Activated naive CD8-positive, alpha-beta T cell treated with anti-CD3 and anti-CD28 coated beads, Interleukin-2, amount 50 U/mL, for 24 hours (primary cell): Measurements from ENCODE around the gene PPP1R14D.

Experiments used
- ATAC-seq: fragments of 150-1000 bp; cut with Tn5 transposase; one replicate; pipeline ENCODE4 v1.10.0; 2021
- DNase-seq: peaks from one replicate; pipeline ENCODE4 v3.0.0; 2021
- H3K27ac Mint-ChIP-seq: one replicate; pipeline ENCODE4 v1.8.0; 2021; ENCODE audit warnings: mild to moderate bottlenecking, mixed read lengths
- H3K27me3 Mint-ChIP-seq: one replicate; pipeline ENCODE4 v1.8.0; 2021; ENCODE audit warnings: mixed read lengths
- H3K36me3 Mint-ChIP-seq: one replicate; pipeline ENCODE4 v1.8.0; 2021; ENCODE audit warnings: low read depth, mixed read lengths
- H3K4me1 Mint-ChIP-seq: one replicate; pipeline ENCODE4 v1.8.0; 2021; ENCODE audit warnings: mixed read lengths
- H3K4me3 Mint-ChIP-seq: one replicate; pipeline ENCODE4 v1.8.0; 2021; ENCODE audit warnings: mild to moderate bottlenecking, moderate library complexity, mixed read lengths
- H3K9me3 Mint-ChIP-seq: one replicate; pipeline ENCODE4 v1.8.0; 2021; ENCODE audit warnings: mixed read lengths

PPP1R14D gene

DNA sequence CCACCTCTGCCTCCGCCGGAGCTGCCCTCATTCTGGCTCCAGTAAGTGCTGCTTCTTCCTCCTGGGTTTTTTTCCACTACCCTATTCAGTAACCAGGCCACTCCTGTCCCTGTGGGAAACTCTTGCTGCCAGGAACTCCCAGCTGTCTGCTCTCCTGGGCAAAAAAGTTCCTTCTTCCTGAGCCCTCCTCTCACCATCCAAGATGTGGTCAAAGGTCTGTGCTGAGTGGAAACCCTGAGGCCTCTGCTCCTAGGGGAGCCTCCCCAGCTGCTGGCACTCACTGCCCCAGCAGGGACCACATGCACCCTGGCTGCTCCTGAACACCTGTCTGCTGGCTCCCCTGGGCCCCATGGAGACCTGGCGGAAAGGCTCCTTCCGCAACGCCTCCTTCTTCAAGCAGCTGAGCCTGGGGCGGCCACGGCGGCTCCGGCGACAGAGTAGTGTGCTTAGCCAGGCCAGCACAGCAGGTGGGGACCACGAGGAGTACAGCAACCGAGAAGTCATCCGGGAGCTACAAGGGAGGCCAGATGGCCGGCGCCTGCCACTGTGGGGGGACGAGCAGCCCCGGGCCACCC lies 58.3 kb downstream of the PPP1R14D start:
- Mint-ChIP-seq H3K4me3 (peak overlapping the region; percentile 57), H3K36me3 (peaks cover 4% of the 10 kb centered on the region), H3K9me3 (no peaks in the 10 kb centered on the region), H3K27ac (peak overlapping the region; percentile 91), H3K27me3 (no peaks in the 10 kb centered on the region), H3K4me1 (peaks cover 38% of the 10 kb centered on the region)
- ATAC-seq (no peak), DNase-seq (no peak)

GRCh38 chr15:40769274-40770146 lies 59.0 kb downstream of the PPP1R14D start, which contains the start of gene C15orf62:
Gene C15orf62, plus strand, starts transcription at chr15:40769980. Its CDS starts 516 bp downstream, at chr15:40770496.
- Mint-ChIP-seq H3K9me3 (no peaks in the 10 kb centered on the region), H3K27me3 (no peaks in the 10 kb centered on the region), H3K36me3 (peaks cover 2% of the 10 kb centered on the region), H3K4me3 (peak within 1 kb of the TSS; percentile 57), H3K27ac (peak within 1 kb of the TSS; percentile 91), H3K4me1 (peaks cover 45% of the 10 kb centered on the region)
- peak; percentile 76 for DNase-seq
- ATAC-seq, result peak; percentile 77

GRCh38 chr15:40768521-40769273 lies 59.8 kb downstream of the PPP1R14D start:
- H3K4me1 Mint-ChIP-seq, result peaks cover 48% of the 10 kb centered on the region
- DNase-seq (no peak), ATAC-seq (no peak)
- H3K36me3 Mint-ChIP-seq, result peaks cover 1% of the 10 kb centered on the region
- peak overlapping the region; percentile 37 for H3K4me3 Mint-ChIP-seq
- H3K27ac Mint-ChIP-seq, result peak overlapping the region; percentile 91
- H3K27me3 Mint-ChIP-seq, result no peaks in the 10 kb centered on the region
- no peaks in the 10 kb centered on the region for H3K9me3 Mint-ChIP-seq

DNA sequence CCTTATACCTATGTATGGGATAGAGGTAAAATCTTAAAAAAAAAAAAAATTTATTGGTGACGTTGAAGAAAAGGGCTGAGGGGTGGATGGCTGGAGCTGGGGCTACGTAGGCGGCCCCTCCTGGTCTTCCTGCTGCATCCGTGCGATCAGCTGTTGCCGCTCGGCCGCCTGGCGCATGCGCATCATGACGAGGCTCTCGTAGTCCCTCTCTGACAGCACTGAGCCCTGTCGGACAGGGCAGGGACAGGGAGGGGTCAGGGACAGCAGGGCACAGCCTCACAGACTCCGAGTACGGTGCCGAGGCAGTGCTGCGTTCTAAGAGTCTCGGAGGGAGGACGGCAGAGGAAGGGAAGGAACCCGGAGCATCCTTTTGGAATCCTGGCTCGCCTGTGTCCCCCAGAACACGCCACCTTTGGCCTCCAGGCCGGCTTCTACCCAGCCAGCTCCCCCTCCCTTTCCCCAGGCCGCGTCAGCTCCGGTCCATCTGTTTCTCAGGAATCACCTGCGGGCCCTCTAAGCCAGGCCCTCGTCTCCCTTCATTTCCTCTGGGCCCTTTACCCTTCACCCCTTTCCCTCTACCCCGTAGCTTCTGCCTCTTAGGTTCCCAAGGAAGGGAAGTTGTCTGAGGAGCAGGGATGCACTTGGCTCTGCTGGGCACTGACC lies 60.5 kb downstream of the PPP1R14D start:
- Mint-ChIP-seq H3K27me3 (no peaks in the 10 kb centered on the region), H3K9me3 (no peaks in the 10 kb centered on the region), H3K4me3 (no peak overlapping the region), H3K36me3 (no peaks in the 10 kb centered on the region), H3K27ac (no peak overlapping the region), H3K4me1 (peaks cover 55% of the 10 kb centered on the region)
- ATAC-seq (no peak), DNase-seq (no peak)

DNA sequence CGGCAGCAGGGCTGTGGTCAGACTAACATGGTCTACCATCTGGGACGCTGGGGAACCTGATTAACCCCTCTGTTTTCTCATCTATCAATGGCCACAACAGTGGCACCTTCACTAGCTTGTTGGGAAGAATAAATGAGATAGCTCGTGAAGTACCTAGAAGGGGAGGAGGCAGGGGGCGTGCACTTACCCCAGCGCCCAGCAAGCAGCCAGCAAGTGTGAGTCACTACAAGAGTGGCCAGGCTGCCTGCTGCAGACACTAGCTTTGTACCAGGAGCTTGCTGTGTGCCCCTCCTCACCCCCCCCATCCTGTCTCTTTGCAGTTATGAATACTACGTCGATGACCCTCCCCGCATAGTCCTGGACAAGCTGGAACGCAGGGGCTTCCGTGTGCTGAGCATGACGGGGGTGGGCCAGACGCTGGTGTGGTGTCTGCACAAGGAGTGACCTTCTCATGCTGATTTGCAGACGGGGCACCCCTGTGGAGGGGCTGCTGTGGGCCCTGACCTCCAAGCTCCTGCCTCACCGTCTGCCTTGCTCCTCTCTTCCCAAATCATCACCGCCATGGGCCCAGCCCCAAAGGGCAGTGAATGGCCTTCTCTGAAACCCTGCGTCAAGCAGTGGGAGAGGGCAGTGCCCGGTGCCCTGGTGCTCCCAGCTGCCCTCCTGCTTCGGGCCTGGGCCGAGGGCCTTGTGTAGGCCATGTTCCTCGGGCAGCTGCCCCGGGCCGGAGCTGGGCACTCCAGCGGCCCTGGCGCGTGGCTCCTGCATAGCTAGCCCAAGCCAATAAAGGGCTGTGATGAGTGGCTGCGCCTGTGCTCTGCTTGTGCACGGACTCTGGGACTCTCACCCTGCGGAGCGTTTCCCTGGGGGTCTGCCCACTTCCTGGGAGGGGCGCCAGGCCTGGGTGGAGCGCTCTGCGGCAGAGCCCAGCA lies 61.3 kb downstream of the PPP1R14D start:
- Mint-ChIP-seq H3K4me3 (no peak overlapping the region), H3K4me1 (peaks cover 60% of the 10 kb centered on the region), H3K27ac (no peak overlapping the region), H3K9me3 (no peaks in the 10 kb centered on the region), H3K36me3 (no peaks in the 10 kb centered on the region), H3K27me3 (no peaks in the 10 kb centered on the region)
- ATAC-seq (no peak), DNase-seq (no peak)

DNA sequence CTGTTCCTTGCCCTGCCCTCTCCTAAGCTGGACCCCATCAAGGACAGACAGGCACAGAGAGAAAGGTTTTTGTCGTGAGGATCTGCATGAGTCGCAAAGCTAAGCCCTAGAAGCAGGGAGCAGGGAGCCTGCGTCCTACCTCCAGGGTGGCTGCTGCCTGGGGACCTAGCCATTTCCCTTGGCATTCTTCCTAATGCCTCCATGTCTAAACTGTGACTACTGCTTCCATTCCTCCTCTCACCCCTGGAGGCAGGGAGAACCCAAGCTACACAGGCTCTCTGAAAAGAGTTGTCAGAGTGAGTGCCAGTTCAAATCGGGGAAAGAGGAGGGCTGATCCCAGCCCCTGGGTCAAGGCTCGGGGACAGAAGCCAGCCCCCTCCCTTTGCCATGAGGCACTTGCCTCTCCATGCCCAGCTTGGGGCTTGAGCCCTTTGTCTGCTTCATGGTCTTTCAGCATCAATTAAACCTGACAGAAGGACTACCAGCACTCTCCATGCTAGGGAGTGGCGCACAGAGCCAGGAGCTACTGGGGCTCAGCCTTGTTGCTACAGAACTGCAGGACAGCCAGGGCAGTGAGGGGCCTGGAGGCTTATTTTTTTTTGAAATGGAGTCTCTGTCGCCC lies 62.2 kb downstream of the PPP1R14D start:
- no peak for ATAC-seq
- no peak overlapping the region for H3K27ac Mint-ChIP-seq
- H3K4me1 Mint-ChIP-seq, result peaks cover 60% of the 10 kb centered on the region
- H3K27me3 Mint-ChIP-seq, result no peaks in the 10 kb centered on the region
- H3K9me3 Mint-ChIP-seq, result no peaks in the 10 kb centered on the region
- DNase-seq, result no peak
- H3K36me3 Mint-ChIP-seq, result no peaks in the 10 kb centered on the region
- no peak overlapping the region for H3K4me3 Mint-ChIP-seq
